ENCODE measurements around the gene BUD23.

- TF ChIP-seq CTCF (IDR thresholded peaks at IDR 0.05) (no peak), POLR2A (IDR thresholded peaks at IDR 0.05) (no peak)
Measured at GRCh38 chr7:73717025-73717807, 33.8 kb downstream of the BUD23 start.
